Stimulated activated CD4-positive, alpha-beta T cell treated with anti-CD3 and anti-CD28 coated beads, Interleukin-4, amount 100 ng/mL, for 1 hour (primary cell): ENCODE results near the gene CELA2A.
"Not testable (repeated sequence)": the region's sequence is repeated elsewhere in the genome, so short reads cannot be mapped to it uniquely, and the experiment has no call there.

Source experiments
- DNase-seq: peaks from one replicate; pipeline ENCODE4 v3.0.0-alpha.2; 2020

The CELA2A gene

DNA sequence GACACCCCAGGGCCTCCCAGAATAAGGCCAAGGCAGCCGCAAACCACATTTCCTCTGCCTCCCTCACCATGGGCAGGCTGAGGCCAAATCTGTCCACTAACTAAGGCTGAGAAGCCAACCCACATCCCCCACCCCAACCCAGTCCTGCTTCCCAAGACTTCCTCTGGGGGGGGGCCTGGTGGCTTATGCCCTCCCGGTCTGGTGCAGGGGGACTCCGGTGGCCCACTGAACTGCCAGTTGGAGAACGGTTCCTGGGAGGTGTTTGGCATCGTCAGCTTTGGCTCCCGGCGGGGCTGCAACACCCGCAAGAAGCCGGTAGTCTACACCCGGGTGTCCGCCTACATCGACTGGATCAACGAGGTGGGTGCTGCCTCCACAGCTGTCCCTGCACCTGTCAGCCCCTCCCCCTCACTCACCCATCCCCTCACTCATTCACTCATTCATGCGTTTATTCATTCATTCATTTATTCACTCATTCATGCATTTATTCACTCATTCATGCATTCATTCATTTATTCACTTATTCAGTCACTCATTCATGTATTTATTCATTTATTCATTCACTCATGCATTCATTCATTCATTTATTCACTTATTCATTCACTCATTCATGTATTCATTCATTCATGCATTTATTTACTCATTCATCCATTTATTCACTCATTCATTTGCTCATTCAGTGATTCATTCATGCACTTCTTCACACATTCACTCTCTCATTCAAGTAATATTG is 11.0 kb upstream of the CELA2A start:
- DNase-seq, result no peak

DNA sequence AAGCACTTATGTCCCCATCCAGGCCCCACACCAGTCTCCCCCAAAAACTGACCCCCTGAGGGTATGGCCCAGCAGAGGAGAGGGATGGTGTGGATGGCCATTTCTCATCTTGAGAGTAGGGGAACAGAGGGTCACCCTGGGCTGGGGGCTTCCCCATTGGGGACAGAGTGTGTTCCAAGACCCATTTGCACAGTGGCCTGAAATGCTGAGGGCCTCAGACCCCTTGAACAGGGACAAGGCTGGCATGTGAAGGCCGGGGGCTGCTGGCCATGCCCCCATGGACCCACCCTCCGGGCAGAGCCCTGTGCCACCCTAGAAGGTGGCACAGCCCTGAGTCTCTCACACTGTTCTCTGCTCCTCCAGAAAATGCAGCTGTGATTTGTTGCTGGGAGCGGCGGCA is 10.3 kb upstream of the CELA2A start:
- no peak for DNase-seq

GRCh38 chr1:15448877-15449462 is 7.6 kb upstream of the CELA2A start:
- DNase-seq, result no peak

- no peak for DNase-seq
Measured at GRCh38 chr1:15449567-15449966, 7.0 kb upstream of the CELA2A start.

- no peak for DNase-seq
Measured at GRCh38 chr1:15451014-15451722, 5.4 kb upstream of the CELA2A start.

- no peak for DNase-seq
Measured at GRCh38 chr1:15452216-15452615, 4.3 kb upstream of the CELA2A start.

DNA sequence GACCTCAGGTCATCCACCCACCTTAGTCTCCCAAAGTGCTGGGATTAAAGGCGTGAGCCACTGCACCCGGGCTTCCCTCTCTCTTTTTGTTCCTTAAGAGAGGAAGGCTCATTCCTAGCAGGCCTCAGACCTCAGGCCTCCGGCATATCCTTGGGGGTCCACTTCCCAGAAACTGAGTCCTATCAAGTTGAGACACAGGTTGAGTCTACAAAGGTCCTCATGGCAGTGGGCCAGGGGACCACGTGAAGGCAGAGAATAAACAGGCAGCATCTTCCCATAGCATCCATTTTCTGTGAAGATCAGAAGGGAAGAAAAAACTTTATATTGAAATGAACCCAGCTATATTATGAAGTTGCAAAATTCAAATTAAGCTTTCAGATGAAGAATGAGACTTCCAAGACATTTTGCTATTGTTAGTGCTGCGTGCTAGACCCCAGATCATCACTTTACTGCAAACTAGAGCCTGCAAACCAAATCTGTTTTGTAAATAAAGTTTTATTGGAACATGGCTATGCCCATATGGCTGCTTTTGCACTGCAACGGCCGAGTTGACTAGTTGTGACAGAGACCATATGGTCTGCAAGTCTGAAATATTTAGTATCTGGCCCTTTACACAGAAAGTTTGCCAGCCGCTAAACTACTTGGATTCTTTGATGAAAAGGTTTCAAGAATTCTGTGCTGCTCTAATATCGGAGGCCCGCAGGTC is 3.5 kb upstream of the CELA2A start:
- no peak for DNase-seq

GRCh38 chr1:15453734-15454133 is 2.8 kb upstream of the CELA2A start:
- no peak for DNase-seq

DNA sequence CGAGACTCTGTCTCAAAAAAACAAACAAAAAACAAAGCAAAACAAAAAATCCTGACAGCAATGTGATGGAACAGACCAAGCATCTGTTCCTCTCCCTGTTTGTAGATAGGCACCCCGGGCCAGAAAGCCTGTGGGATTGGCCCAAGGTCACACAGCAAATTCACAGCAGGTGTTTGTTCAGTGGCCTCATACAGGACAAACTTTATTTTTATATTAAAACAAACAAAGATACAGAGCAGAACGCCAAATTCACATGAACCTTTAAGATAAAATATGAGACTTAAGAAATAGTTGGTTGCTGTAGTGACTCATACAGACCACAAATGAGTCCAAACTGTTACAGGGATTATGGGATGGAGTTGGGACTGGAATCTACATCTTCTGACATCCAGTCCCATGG is 2.3 kb upstream of the CELA2A start:
- DNase-seq, result no peak

GRCh38 chr1:15455522-15455921 is 1.0 kb upstream of the CELA2A start:
- DNase-seq, result no peak

GRCh38 chr1:15457585-15457984 is 1.1 kb downstream of the CELA2A start:
- no peak for DNase-seq

GRCh38 chr1:15458388-15458787 is 1.9 kb downstream of the CELA2A start:
- not testable (repeated sequence) for DNase-seq

DNA sequence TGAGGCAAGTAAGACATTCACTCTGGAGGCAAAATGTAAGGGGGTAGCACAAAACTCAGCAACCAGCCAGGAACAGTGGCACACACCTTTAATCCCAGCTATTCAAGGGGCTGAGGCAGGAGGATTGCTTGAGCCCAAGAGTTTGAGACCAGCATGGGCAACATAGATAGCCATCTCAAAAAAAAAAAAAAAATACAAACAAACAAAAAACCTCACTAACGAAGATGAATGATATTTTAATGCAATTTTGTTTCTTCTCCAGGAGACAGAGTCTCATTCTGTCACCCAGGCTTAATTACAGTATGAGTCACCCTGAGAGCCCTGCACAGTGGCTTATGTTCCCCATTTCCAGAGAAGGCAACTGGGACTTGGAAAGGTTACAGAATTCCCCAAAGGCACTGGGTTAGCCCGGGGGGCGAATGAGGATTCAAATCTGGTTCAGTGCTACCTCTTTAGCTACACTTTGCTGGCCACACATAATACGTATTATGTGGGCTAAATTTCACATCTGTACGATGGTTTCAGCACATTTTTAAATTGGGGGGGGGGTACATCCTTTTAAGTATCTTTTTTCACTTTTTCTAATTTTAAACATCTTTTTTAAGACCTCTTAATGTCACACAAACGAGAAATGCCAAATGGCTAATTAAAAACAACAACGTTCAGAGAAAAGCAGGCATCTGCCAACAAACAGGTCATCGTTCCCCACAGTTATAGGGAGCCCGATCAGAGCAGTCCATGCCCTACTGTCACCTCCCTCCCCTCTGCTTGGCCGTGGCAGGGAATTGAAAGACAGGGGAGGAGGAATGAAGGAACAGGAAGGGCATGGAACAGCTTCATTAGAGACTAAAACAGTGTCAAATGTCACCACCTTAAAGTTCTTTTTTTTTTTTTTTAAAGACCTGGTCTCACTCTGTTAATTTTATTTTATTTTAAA is 3.5 kb downstream of the CELA2A start:
- DNase-seq, result no peak

DNA sequence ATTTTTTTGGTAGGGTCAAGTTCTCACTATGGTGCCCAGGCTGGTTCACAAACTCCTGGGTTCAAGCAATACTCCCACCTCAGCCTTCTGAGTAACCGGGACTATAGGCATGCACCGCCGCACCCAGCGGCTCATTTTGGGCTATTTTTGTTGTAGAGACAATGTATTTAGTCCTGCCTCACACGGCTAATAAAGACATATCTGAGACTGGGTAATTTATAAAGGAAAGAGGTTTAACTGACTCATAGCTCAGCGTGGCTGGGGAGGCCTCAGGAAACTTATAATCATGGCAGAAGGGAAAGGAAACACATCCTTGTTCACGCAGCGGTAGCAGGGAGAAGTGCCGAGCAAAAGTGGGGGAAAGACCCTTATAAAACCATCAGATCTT is 4.2 kb downstream of the CELA2A start:
- no peak for DNase-seq

DNA sequence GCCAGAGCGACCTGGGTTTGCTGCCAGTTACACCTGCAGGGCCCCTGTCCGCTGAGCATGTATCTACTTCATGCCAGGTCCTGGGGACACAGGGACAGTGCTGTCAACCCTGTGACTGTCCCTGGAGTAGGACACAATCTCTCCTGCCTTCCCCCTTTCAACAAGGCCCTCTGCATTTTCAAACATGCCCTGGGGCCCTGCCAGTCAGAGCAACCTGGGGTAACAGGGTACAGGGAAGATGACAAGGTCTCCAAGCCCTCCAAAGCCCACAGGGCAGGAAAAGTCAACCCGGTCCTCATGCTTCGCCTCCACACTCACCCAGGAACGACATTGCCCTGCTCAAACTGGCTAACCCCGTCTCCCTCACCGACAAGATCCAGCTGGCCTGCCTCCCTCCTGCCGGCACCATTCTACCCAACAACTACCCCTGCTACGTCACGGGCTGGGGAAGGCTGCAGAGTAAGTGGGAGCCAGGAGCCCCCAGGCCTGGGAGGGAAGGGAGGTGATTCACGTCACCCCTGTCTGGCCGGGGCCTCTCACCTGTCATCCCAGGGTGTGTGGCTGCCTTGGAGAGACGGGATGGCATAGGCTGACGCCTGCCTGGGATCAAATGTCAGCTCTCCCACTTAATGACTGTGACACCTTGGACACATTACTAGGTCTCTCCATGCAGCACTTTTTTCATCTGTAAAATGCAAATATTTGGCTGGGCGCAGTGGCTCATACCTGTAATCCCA is 6.7 kb downstream of the CELA2A start:
- not testable (repeated sequence) for DNase-seq

- not testable (repeated sequence) for DNase-seq
Measured at GRCh38 chr1:15463926-15464322, 7.4 kb downstream of the CELA2A start.

DNA sequence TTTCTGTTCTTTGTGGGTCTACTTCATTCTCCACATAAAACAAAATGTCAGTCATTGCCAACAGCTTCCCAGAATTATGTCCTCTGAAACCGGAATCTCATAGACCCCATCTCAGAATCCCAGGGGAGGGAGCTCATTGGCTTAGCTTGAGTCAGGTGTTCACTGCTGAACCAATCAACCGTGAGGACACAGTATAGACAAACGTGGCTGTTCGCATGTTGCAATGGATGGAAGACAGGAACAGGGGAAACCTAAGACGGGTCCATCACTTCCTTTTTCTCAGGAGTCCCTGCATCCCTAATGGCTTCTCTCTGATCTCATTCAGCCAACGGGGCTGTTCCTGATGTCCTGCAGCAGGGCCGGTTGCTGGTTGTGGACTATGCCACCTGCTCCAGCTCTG is 9.1 kb downstream of the CELA2A start:
- DNase-seq, result no peak

DNA sequence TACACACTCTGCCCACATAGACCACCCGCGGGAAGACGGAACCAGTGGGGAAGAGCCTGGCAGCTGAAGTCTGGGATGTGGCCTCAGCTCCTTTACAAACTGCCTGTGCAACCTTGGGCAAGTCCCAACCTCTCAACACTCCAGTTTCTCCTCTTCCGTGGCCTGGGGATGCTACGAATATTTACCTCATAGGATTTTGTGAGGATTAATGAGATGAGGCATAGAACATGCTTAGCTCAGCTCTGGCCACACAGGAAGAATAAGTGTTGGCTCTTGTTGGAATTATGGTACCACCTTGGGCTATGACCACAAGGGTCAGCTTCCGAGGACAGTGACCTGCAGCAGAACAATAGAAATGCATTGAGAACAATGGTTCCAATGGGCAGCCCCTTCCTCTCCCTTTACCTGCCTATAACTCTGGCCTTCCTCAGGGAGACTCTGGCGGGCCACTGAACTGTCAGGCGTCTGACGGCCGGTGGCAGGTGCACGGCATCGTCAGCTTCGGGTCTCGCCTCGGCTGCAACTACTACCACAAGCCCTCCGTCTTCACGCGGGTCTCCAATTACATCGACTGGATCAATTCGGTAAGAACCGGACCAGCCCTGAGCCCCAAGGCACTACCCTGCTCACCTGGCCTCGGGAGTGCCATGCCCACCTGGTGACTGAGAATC is 10.6 kb downstream of the CELA2A start:
- DNase-seq, result not testable (repeated sequence)

DNA sequence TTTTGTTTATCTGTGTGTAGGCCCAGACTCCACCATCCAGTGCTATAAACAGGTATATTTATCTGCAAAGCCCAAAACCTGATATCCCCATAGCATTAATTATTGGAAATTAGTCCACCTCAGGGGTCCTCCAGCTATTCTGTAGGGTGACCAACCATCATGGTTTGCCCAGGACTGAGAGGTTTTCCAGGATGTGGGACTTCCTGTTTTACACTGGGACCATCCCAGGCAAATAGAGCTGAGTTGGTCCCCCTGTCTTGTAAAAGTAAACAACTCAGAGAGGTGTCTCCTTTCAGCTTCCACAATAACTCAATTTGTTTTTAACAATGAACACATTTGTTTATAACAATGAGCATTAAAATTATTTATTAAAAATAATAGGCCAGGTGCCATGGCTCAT is 11.6 kb downstream of the CELA2A start:
- no peak for DNase-seq

DNA sequence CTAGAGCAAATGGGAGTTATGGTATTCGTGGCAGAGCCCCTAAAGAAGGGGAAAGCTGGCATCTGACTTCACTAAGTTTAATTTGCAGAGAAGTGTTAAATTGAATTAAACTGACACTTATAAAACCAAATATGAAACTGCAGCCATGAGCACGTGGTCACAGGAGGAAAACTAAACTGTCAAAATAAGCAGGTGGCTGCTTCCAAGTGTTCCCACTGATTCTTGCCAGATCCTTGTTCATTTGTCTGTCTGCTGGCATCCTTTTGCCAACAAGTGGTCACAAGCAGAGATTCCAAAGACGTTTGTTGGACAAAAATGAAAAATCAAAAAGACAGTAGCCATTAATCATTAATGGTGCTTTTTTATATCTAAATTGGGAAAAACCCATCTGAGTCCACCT is 12.8 kb downstream of the CELA2A start:
- DNase-seq, result no peak

GRCh38 chr1:15469821-15470448 is 13.4 kb downstream of the CELA2A start:
- not testable (repeated sequence) for DNase-seq
